GM12878 (cell line): ENCODE data around the gene PIGL. TPM values are rescaled to one million over a fixed set of nuclear protein-coding genes. Genes with fewer than 3 reads are reported as not detected.
A peak's percentile ranks its signal among the peaks of the same experiment; 100 is the strongest.

Experiments
- ASH2L ChIP-seq: fragments of 300-600, 200-600 bp; sonication (generic); IDR thresholded peaks from 2 replicates; pipeline ENCODE4 v1.6.1; 2017; ENCODE audit warnings: low read depth, mild to moderate bottlenecking, borderline replicate concordance
- BCLAF1 ChIP-seq: fragments of 450-650 bp; IDR thresholded peaks from 2 replicates; pipeline ENCODE4 v1.6.1; 2017; ENCODE audit warnings: antibody characterized with exemption, mild to moderate bottlenecking, moderate library complexity
- CBFB ChIP-seq: IDR thresholded peaks from 2 replicates; pipeline ENCODE4 v1.6.1; 2016; ENCODE audit warnings: antibody characterized with exemption, low read depth
- CEBPB ChIP-seq, 2 experiments: fragments of 150-350 bp in 1 of 2; IDR thresholded peaks; 2 replicates each; pipeline ENCODE4 v1.6.1; 2012 to 2014; ENCODE audit warnings: low read depth in 2 of 2, low read length in 2 of 2, borderline replicate concordance in 1 of 2, inconsistent platforms in 1 of 2
- CREM ChIP-seq: IDR thresholded peaks from 2 replicates; pipeline ENCODE4 v1.6.1; 2014; ENCODE audit warnings: antibody characterized with exemption, low read depth
- E2F8 ChIP-seq: fragments of 450-650 bp; IDR thresholded peaks from 2 replicates; pipeline ENCODE4 v1.6.1; 2018; ENCODE audit warnings: mild to moderate bottlenecking, low read depth, moderate library complexity; ENCODE audit not compliant: partially characterized antibody
- FOS ChIP-seq: IDR thresholded peaks from 3 replicates; pipeline ENCODE4 v1.6.1; 2011; ENCODE audit warnings: borderline replicate concordance; ENCODE audit not compliant: insufficient read length; ENCODE audit errors: extremely low read depth
- FOXK2 ChIP-seq: fragments of 450-650 bp; IDR thresholded peaks from 2 replicates; pipeline ENCODE4 v1.6.1; 2017; ENCODE audit warnings: mild to moderate bottlenecking, moderate library complexity
- FOXM1 ChIP-seq: IDR thresholded peaks from 2 replicates; pipeline ENCODE4 v1.6.1; 2012; ENCODE audit warnings: low read depth, mild to moderate bottlenecking, inconsistent platforms, low read length, moderate library complexity
- IKZF1 ChIP-seq: fragments of 450-650 bp; conservative IDR thresholded peaks from 2 replicates; pipeline ENCODE4 v1.6.1; 2017; ENCODE audit warnings: antibody characterized with exemption, mild to moderate bottlenecking
- IKZF2 ChIP-seq, 2 experiments: fragments of 450-650 bp; IDR thresholded peaks; 2 replicates each; pipeline ENCODE4 v1.6.1; 2017; ENCODE audit warnings: mild to moderate bottlenecking in 2 of 2, moderate library complexity in 2 of 2
- KLF5 ChIP-seq: fragments of 450-650 bp; IDR thresholded peaks from 2 replicates; pipeline ENCODE4 v1.6.1; 2014; ENCODE audit warnings: mild to moderate bottlenecking; ENCODE audit not compliant: partially characterized antibody
- MEF2A ChIP-seq: IDR thresholded peaks from 2 replicates; pipeline ENCODE4 v1.6.1; 2011; ENCODE audit warnings: low read depth, mild to moderate bottlenecking, low read length, moderate library complexity; ENCODE audit not compliant: insufficient read depth
- MYB ChIP-seq: fragments of 150-350 bp; IDR thresholded peaks from 2 replicates; pipeline ENCODE4 v1.6.1; 2014; ENCODE audit warnings: mild to moderate bottlenecking, low read depth, low read length, borderline replicate concordance
- MYC ChIP-seq: IDR thresholded peaks from 2 replicates; pipeline ENCODE4 v1.6.1; 2011; ENCODE audit warnings: mild to moderate bottlenecking, low read length, moderate library complexity, inconsistent platforms; ENCODE audit not compliant: insufficient read depth, insufficient replicate concordance, insufficient read length, severe bottlenecking
- NBN ChIP-seq: fragments of 450-650 bp; IDR thresholded peaks from 2 replicates; pipeline ENCODE4 v1.6.1; 2016
- NR2C2 ChIP-seq: IDR thresholded peaks from 2 replicates; pipeline ENCODE4 v1.6.1; 2011; ENCODE audit warnings: borderline replicate concordance, low read depth; ENCODE audit not compliant: control insufficient read depth, insufficient read length
- PAX8 ChIP-seq: fragments of 450-650 bp; IDR thresholded peaks from 2 replicates; pipeline ENCODE4 v1.6.1; 2017; ENCODE audit warnings: mild to moderate bottlenecking, moderate library complexity
- POLR2AphosphoS5 ChIP-seq: IDR thresholded peaks from 2 replicates; pipeline ENCODE4 v1.6.1; 2011; ENCODE audit warnings: mild to moderate bottlenecking, low read length, inconsistent platforms
- SKIL ChIP-seq: fragments of 450-650 bp; IDR thresholded peaks from 2 replicates; pipeline ENCODE4 v1.6.1; 2017; ENCODE audit warnings: mild to moderate bottlenecking, low read depth, inconsistent platforms; ENCODE audit not compliant: poor library complexity, severe bottlenecking
- SMARCA5 ChIP-seq: fragments of 450-650 bp; IDR thresholded peaks from 2 replicates; pipeline ENCODE4 v1.6.1; 2017; ENCODE audit warnings: mild to moderate bottlenecking
- SP1 ChIP-seq: IDR thresholded peaks from one replicate; pipeline ENCODE4 v1.6.1; 2011; ENCODE audit warnings: low read depth, low read length
- TARDBP ChIP-seq: IDR thresholded peaks from 2 replicates; pipeline ENCODE4 v1.6.1; 2016; ENCODE audit warnings: borderline replicate concordance
- polyA plus RNA-seq, 11 experiments: library from polyadenylated mRNA; depleted of rRNA in 4 of 11; unstranded in 6 of 11; stranded (reverse) in 5 of 11; fragments of >200 nt; fragmentation: Nextera tagmentation in 4 of 11; fragmentation: Illumina TruSeq in 1 of 11; extraction: Ambion mirVana in 4 of 11; extraction: Trizol in 1 of 11; gene quantifications; 1 replicate in 1 of 11; 2 replicates in 10 of 11; pipeline versions ENCODE4 v1.2.1 to v1.2.3, GENCODE V29; 2011 to 2016; ENCODE audit warnings: inconsistent platforms in 2 of 11, missing spikeins in 2 of 11, low read depth in 1 of 11
- total RNA-seq, 4 experiments: library from RNA; depleted of rRNA in 3 of 4; stranded (reverse); fragments of >200 nt in 3 of 4; fragmentation: Illumina TruSeq in 1 of 4; extraction: Trizol in 1 of 4; gene quantifications; 2 replicates each; pipeline versions ENCODE4 v1.2.1 to v1.2.3, GENCODE V29; 2013 to 2021

Gene PIGL
- total and polyA plus RNA-seq, 10 of the 15 experiments (the other 5 are each of a cell fraction or from before 2014, with no cell fraction given) = 25.9 to 52.5 (median 30.2) TPM

GRCh38 chr17:16286009-16286946 is 69.3 kb downstream of the PIGL start (continued):
- TF ChIP-seq E2F8 (peak; percentile 23), FOS (no peak), BCLAF1 (0 out of 2 replicates have a peak, but pooled peaks have one; percentile 26), SP1 (peak; percentile 33), POLR2AphosphoS5 (peak; percentile 79), MEF2A (0 out of 2 replicates have a peak, but pooled peaks have one; percentile 39), KLF5 (peak; percentile 53), PAX8 (no peak), NBN (peak; percentile 56), FOXM1 (peak; percentile 81), FOXK2 (no peak), IKZF1 (peak; percentile 61), NR2C2 (no peak), MYC (no peak), SMARCA5 (peak; percentile 74; the same call in 1 of the 2 replicates), MYB (no peak), TARDBP (no peak), CREM (no peak), CBFB (peak; percentile 66; the same call in 1 of the 2 replicates), SKIL (peak; percentile 22), ASH2L (no peak; the same call in 1 of the 2 replicates), CEBPB (IDR thresholded peaks at IDR 0.05; ENCODE audit: borderline replicate concordance in 1 of 2, low read depth in 2 of 2, low read length in 2 of 2) (0 out of 4 replicates have a peak, but pooled peaks of 1 of the 2 experiments have one; percentile 31), IKZF2 (IDR thresholded peaks at IDR 0.05) (no peak; a peak in 3 of 4 replicates)
